ENCODE results near the gene TRABD2A. TPM values are rescaled to one million over a fixed set of nuclear protein-coding genes. Genes with fewer than 3 reads are reported as not detected.

Gene TRABD2A
- total and polyA plus RNA-seq, 4 donors: 0.26 to 10.3 (median 0.55) TPM

DNA sequence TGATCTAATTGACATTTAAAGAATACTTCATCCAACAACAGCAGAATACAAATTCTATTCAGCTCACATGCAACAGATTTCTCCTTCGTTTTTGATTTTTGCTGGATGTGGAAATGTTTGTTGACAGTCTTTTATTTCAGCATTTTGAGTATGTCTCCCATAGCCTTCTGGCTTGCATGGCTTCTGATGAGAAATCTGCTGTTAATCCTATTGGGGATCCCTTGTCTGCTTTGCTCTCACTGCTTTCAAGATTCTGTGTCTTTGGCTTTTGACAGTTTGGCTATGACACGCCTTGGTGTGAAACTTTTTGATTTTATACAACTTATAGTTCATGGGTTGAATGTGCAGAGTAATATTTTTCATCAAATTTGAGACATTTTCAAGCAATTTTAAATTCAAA lies 44.7 kb downstream of the TRABD2A start (continued):
- no peak for TF ChIP-seq FOXA2 (IDR thresholded peaks at IDR 0.05)
- no peak for TF ChIP-seq JUND (IDR thresholded peaks at IDR 0.05)

- 88% methylated on average over 12 of the region's 12 CpGs for WGBS
- Histone ChIP-seq H3K27ac (ENCODE audit: low read depth in 1 of 2, low read length in 2 of 2) (peak overlapping the region in 1 of 2 donors; percentile 19), H3K36me3 (ENCODE audit: control insufficient read depth in 4 of 4, insufficient read depth in 3 of 4, low read depth in 1 of 4, low read length in 3 of 4) (no peaks in the 10 kb centered on the region), H3K4me3 (ENCODE audit: low read depth in 1 of 3, low read length in 3 of 3) (no peak overlapping the region), H3K4me1 (ENCODE audit: control insufficient read depth in 4 of 4, insufficient read depth in 4 of 4, low read length in 3 of 4) (peaks cover 0 to 6% (median 5%) of the 10 kb centered on the region in 4 donors), H3K9ac (ENCODE audit: low read depth in 1 of 2, low read length in 2 of 2) (no peak overlapping the region), H3K27me3 (ENCODE audit: control insufficient read depth in 4 of 4, insufficient read depth in 4 of 4, low read length in 3 of 4) (no peaks in the 10 kb centered on the region), H3K9me3 (ENCODE audit: control insufficient read depth in 4 of 4, low read length in 3 of 4) (peaks cover 0 to 7% (median 2%) of the 10 kb centered on the region in 4 donors)
- no peak for DNase-seq (ENCODE audit: low spot score)
- no peak for TF ChIP-seq TAF1 (conservative IDR thresholded peaks at IDR 0.05)
- TF ChIP-seq GABPA (IDR thresholded peaks at IDR 0.05 in 1 of 2, conservative IDR thresholded peaks at IDR 0.05 in 1 of 2): no peak
- no peak for TF ChIP-seq YY1 (IDR thresholded peaks at IDR 0.05)
- TF ChIP-seq, protein P1, sequence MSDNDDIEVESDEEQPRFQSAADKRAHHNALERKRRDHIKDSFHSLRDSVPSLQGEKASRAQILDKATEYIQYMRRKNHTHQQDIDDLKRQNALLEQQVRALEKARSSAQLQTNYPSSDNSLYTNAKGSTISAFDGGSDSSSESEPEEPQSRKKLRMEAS (IDR thresholded peaks at IDR 0.05): no peak
- TF ChIP-seq, protein P2, sequence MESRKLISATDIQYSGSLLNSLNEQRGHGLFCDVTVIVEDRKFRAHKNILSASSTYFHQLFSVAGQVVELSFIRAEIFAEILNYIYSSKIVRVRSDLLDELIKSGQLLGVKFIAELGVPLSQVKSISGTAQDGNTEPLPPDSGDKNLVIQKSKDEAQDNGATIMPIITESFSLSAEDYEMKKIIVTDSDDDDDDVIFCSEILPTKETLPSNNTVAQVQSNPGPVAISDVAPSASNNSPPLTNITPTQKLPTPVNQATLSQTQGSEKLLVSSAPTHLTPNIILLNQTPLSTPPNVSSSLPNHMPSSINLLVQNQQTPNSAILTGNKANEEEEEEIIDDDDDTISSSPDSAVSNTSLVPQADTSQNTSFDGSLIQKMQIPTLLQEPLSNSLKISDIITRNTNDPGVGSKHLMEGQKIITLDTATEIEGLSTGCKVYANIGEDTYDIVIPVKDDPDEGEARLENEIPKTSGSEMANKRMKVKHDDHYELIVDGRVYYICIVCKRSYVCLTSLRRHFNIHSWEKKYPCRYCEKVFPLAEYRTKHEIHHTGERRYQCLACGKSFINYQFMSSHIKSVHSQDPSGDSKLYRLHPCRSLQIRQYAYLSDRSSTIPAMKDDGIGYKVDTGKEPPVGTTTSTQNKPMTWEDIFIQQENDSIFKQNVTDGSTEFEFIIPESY (IDR thresholded peaks at IDR 0.05): no peak
- TF ChIP-seq HNF4G (IDR thresholded peaks at IDR 0.05): no peak
- no peak for TF ChIP-seq SP1 (IDR thresholded peaks at IDR 0.05)
- no peak for TF ChIP-seq EGR1 (IDR thresholded peaks at IDR 0.05; ENCODE audit: low read depth in 2 of 2)
- TF ChIP-seq FOXA1 (IDR thresholded peaks at IDR 0.05): no peak
- TF ChIP-seq, protein P3, sequence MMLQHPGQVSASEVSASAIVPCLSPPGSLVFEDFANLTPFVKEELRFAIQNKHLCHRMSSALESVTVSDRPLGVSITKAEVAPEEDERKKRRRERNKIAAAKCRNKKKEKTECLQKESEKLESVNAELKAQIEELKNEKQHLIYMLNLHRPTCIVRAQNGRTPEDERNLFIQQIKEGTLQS (IDR thresholded peaks at IDR 0.05): no peak
- TF ChIP-seq HNF4A (conservative IDR thresholded peaks at IDR 0.05): no peak
- no peak for TF ChIP-seq JUND (IDR thresholded peaks at IDR 0.05)
- TF ChIP-seq, protein P4, sequence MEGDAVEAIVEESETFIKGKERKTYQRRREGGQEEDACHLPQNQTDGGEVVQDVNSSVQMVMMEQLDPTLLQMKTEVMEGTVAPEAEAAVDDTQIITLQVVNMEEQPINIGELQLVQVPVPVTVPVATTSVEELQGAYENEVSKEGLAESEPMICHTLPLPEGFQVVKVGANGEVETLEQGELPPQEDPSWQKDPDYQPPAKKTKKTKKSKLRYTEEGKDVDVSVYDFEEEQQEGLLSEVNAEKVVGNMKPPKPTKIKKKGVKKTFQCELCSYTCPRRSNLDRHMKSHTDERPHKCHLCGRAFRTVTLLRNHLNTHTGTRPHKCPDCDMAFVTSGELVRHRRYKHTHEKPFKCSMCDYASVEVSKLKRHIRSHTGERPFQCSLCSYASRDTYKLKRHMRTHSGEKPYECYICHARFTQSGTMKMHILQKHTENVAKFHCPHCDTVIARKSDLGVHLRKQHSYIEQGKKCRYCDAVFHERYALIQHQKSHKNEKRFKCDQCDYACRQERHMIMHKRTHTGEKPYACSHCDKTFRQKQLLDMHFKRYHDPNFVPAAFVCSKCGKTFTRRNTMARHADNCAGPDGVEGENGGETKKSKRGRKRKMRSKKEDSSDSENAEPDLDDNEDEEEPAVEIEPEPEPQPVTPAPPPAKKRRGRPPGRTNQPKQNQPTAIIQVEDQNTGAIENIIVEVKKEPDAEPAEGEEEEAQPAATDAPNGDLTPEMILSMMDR (IDR thresholded peaks at IDR 0.05; ENCODE audit: low read depth, low read length, missing input control): no peak
- no peak for TF ChIP-seq RAD21 (IDR thresholded peaks at IDR 0.05)
- TF ChIP-seq NR2F2 (IDR thresholded peaks at IDR 0.05): no peak
- no peak for TF ChIP-seq REST (IDR thresholded peaks at IDR 0.05)
- no peak for TF ChIP-seq RXRA (IDR thresholded peaks at IDR 0.05)
- no peak for TF ChIP-seq FOXA2 (IDR thresholded peaks at IDR 0.05)
Measured at GRCh38 chr2:84833481-84834150, 47.3 kb downstream of the TRABD2A start.

Data from liver (tissue), 9 donors.